ENCODE data around the gene PCDH18. TPM values are rescaled to one million over a fixed set of nuclear protein-coding genes. Genes with fewer than 3 reads are reported as not detected.

PCDH18 gene
- total RNA-seq (6.6 and 9.8 TPM in 2 replicates), polyA plus RNA-seq (2.2 and 2.5 TPM in 2 replicates)

- H3K27me3 ChIP-seq = peaks cover 23% of the 10 kb centered on the region
- H3K27ac ChIP-seq = no peak within 1 kb of the TSS
Observed at GRCh38 chr4:137531986-137532868, at the start of gene PCDH18. Gene PCDH18, minus strand, starts transcription at chr4:137532494. Its CDS starts 406 bp downstream, at chr4:137532088.

GRCh38 chr4:137576446-137576845, 44.2 kb upstream of the PCDH18 start:
- H3K4me1 ChIP-seq (ENCODE audit: low read depth) = no peaks in the 10 kb centered on the region
- H3K36me3 ChIP-seq = no peaks in the 10 kb centered on the region
- peak in 1 of 2 donors; percentile 12 for DNase-seq (ENCODE audit: low read depth in 1 of 2, low spot score in 1 of 2)
- no peaks in the 10 kb centered on the region for H3K9me3 ChIP-seq (ENCODE audit: low read depth)
- no peak overlapping the region for H3K4me3 ChIP-seq
- no peak overlapping the region for H3K27ac ChIP-seq
- no peak for TF ChIP-seq CTCF (IDR thresholded peaks at IDR 0.05; ENCODE audit: low read depth, low read length)
- no peaks in the 10 kb centered on the region for H3K27me3 ChIP-seq

More at GRCh38 chr4:137531986-137532868, at the start of gene PCDH18:
- peaks cover 5% of the 10 kb centered on the region for H3K4me1 ChIP-seq (ENCODE audit: low read depth)
- H3K4me3 ChIP-seq = peak within 1 kb of the TSS; percentile 39
- no peaks in the 10 kb centered on the region for H3K9me3 ChIP-seq (ENCODE audit: low read depth)
- H3K36me3 ChIP-seq = no peaks in the 10 kb centered on the region
- TF ChIP-seq CTCF (IDR thresholded peaks at IDR 0.05; ENCODE audit: low read depth, low read length) = no peak
- peak; percentile 71 to 98 for DNase-seq (ENCODE audit: low read depth in 1 of 2, low spot score in 1 of 2)

- Histone ChIP-seq H3K4me3 (no peak overlapping the region), H3K27ac (no peak overlapping the region), H3K9me3 (ENCODE audit: low read depth) (no peaks in the 10 kb centered on the region), H3K36me3 (no peaks in the 10 kb centered on the region), H3K27me3 (no peaks in the 10 kb centered on the region), H3K4me1 (ENCODE audit: low read depth) (no peaks in the 10 kb centered on the region)
- no peak for DNase-seq (ENCODE audit: low read depth in 1 of 2, low spot score in 1 of 2)
- TF ChIP-seq CTCF (IDR thresholded peaks at IDR 0.05; ENCODE audit: low read depth, low read length) = no peak
Observed at GRCh38 chr4:137572647-137573046, 40.4 kb upstream of the PCDH18 start.

- Histone ChIP-seq H3K27me3 (no peaks in the 10 kb centered on the region), H3K4me3 (no peak overlapping the region), H3K9me3 (ENCODE audit: low read depth) (no peaks in the 10 kb centered on the region), H3K36me3 (no peaks in the 10 kb centered on the region), H3K27ac (no peak overlapping the region), H3K4me1 (ENCODE audit: low read depth) (no peaks in the 10 kb centered on the region)
- TF ChIP-seq CTCF (IDR thresholded peaks at IDR 0.05; ENCODE audit: low read depth, low read length) = no peak
- DNase-seq (ENCODE audit: low read depth in 1 of 2, low spot score in 1 of 2) = no peak
Observed at GRCh38 chr4:137572163-137572562, 39.9 kb upstream of the PCDH18 start.

GRCh38 chr4:137559801-137560200, 27.5 kb upstream of the PCDH18 start:
- Histone ChIP-seq H3K9me3 (ENCODE audit: low read depth) (no peaks in the 10 kb centered on the region), H3K4me1 (ENCODE audit: low read depth) (no peaks in the 10 kb centered on the region), H3K36me3 (no peaks in the 10 kb centered on the region), H3K27ac (no peak overlapping the region), H3K4me3 (no peak overlapping the region), H3K27me3 (no peaks in the 10 kb centered on the region)
- no peak for DNase-seq (ENCODE audit: low read depth in 1 of 2, low spot score in 1 of 2)
- no peak for TF ChIP-seq CTCF (IDR thresholded peaks at IDR 0.05; ENCODE audit: low read depth, low read length)

All from cardiac muscle cell (in vitro differentiated cells and primary cell).